Esophagus muscularis mucosa (tissue), 3 donors: ENCODE results near the gene NPC1L1.

ENCODE experiments used
- CTCF ChIP-seq, 3 experiments: fragments of 200-600 bp in 2 of 3; fragments of 450-650 bp in 1 of 3; sonication (generic) in 2 of 3; IDR thresholded peaks; one replicate each; pipeline ENCODE4 v1.5.1; 2017 to 2019; ENCODE audit warnings: antibody characterized with exemption in 3 of 3, mild to moderate bottlenecking in 2 of 3, moderate library complexity in 1 of 3
- POLR2A ChIP-seq: fragments of 450-650 bp; IDR thresholded peaks from one replicate; pipeline ENCODE4 v1.6.1; 2017; ENCODE audit warnings: antibody characterized with exemption, moderate library complexity, mild to moderate bottlenecking, low read depth
- POLR2AphosphoS5 ChIP-seq, 2 donors: sonication (generic); formaldehyde crosslinking; IDR thresholded peaks; one replicate each; pipeline ENCODE4 v1.6.1; 2017; ENCODE audit warnings: antibody characterized with exemption in 2 of 2

- no peak for TF ChIP-seq CTCF (IDR thresholded peaks at IDR 0.05)
- TF ChIP-seq POLR2A: no peak
- no peak for TF ChIP-seq POLR2AphosphoS5 (IDR thresholded peaks at IDR 0.05)
Observed at GRCh38 chr7:44491229-44491628, 49.9 kb downstream of the NPC1L1 start.
